ENCODE measurements around the gene ERBB4.

Gene ERBB4

DNA sequence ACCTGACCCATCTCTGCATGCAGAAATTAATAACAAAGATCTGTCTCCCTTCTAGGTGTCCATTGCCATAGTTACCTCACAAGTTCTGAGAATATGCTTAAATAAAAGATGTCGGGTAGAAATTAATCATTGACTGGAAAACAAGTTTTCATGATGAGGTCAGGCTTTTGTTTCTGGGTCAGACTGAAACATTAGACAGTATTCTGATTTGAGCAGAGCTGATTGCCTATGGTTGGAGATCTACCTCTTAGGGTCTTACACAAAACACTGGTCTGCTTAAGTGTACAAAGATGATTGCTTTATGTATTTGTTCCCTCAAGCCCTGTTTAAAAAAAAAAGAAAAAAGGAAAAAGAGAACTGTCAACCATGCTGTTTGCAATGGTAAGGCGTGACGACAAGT lies 1025.8 kb downstream of the ERBB4 start:
- Histone ChIP-seq H3K27ac (ENCODE audit: low read depth in 2 of 2, low read length in 2 of 2) (no peak overlapping the region), H3K27me3 (ENCODE audit: control insufficient read depth in 2 of 2, insufficient read depth in 2 of 2, low read length in 2 of 2) (no peaks in the 10 kb centered on the region), H3K9ac (ENCODE audit: low read depth in 1 of 2, low read length in 2 of 2) (no peak overlapping the region), H3K4me3 (ENCODE audit: low read length in 2 of 2) (no peak overlapping the region), H3K4me1 (ENCODE audit: control insufficient read depth in 2 of 2, insufficient read depth in 2 of 2, low read length in 2 of 2) (no peaks in the 10 kb centered on the region), H3K9me3 (ENCODE audit: control insufficient read depth in 2 of 2, low read length in 2 of 2) (no peaks in the 10 kb centered on the region), H3K36me3 (ENCODE audit: control insufficient read depth in 2 of 2, insufficient read depth in 2 of 2, low read length in 2 of 2) (no peaks in the 10 kb centered on the region)

DNA sequence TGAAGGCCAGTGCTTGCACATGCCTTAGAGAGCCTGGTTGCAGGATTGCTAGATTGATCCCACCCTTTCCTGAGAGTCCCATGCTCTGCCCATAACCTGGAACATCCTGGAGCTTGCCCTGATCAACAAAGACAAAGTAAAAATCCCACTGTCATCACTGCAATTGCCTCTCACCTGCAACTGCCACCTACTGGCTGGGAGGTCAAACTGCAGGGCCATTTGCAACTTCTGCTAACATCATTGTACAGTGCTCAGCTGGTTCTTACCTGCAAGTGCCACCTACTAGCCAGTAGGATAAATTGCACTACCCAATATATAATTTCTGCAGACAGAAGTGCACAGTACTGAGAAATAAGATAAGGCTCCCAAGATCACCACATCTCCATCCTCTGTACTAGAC lies 1034.7 kb downstream of the ERBB4 start:
- Histone ChIP-seq H3K4me3 (ENCODE audit: low read length in 2 of 2) (no peak overlapping the region), H3K27ac (ENCODE audit: low read depth in 2 of 2, low read length in 2 of 2) (no peak overlapping the region), H3K9me3 (ENCODE audit: control insufficient read depth in 2 of 2, low read length in 2 of 2) (no peaks in the 10 kb centered on the region), H3K4me1 (ENCODE audit: control insufficient read depth in 2 of 2, insufficient read depth in 2 of 2, low read length in 2 of 2) (no peaks in the 10 kb centered on the region), H3K9ac (ENCODE audit: low read depth in 1 of 2, low read length in 2 of 2) (no peak overlapping the region), H3K27me3 (ENCODE audit: control insufficient read depth in 2 of 2, insufficient read depth in 2 of 2, low read length in 2 of 2) (no peaks in the 10 kb centered on the region), H3K36me3 (ENCODE audit: control insufficient read depth in 2 of 2, insufficient read depth in 2 of 2, low read length in 2 of 2) (no peaks in the 10 kb centered on the region)

DNA sequence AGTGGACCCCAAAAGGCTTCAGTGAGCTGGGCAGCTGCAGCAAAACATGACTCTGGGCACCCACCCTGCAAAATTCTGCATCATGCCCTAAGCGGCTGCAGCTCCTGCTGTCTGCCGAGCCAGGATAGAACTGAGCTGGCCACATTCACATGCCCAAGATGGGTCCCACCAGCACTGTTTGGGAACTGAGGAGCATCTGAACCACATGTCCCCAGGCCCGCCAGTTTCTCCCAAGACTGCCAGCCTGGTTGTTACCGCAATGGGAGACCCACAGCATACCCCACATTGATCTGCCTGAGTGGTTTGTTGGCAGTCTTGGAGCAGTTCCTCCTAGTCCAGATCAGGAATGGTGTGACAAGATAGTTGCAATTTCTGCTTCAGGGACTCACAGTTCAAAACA lies 1035.4 kb downstream of the ERBB4 start:
- Histone ChIP-seq H3K4me1 (ENCODE audit: control insufficient read depth in 2 of 2, insufficient read depth in 2 of 2, low read length in 2 of 2) (no peaks in the 10 kb centered on the region), H3K9me3 (ENCODE audit: control insufficient read depth in 2 of 2, low read length in 2 of 2) (no peaks in the 10 kb centered on the region), H3K27ac (ENCODE audit: low read depth in 2 of 2, low read length in 2 of 2) (no peak overlapping the region), H3K27me3 (ENCODE audit: control insufficient read depth in 2 of 2, insufficient read depth in 2 of 2, low read length in 2 of 2) (no peaks in the 10 kb centered on the region), H3K36me3 (ENCODE audit: control insufficient read depth in 2 of 2, insufficient read depth in 2 of 2, low read length in 2 of 2) (no peaks in the 10 kb centered on the region), H3K9ac (ENCODE audit: low read depth in 1 of 2, low read length in 2 of 2) (no peak overlapping the region), H3K4me3 (ENCODE audit: low read length in 2 of 2) (no peak overlapping the region)

DNA sequence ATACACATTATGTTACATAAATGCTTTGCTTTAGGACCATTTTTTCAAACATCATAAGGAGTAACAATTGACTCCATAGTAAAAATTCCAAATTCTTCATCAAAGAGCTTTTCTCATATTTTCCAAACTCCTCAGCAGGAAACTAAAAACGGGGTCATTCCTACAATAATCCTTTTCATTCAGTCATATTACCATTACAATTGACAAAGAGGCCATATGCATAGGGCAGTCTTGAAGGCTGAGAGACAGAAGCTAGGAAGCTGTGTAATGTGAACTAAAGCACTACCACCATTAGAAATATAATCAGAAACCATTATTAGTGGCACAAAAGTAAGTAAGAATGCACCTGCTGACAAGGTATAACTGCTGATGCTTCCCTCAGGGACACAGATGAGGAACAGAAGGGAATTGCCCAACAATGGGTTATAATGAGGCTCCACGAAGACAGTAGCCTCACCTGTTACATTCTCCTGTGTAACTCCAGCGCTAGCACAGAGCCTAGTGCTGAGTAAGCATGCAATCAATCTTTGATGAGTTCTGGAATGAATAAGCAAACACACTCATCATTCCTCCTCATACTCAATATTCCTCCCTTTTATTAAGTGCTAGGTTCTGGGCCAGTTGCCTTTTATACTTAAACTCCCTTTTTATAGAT lies 1039.9 kb downstream of the ERBB4 start:
- Histone ChIP-seq H3K27me3 (ENCODE audit: control insufficient read depth in 2 of 2, insufficient read depth in 2 of 2, low read length in 2 of 2) (no peaks in the 10 kb centered on the region), H3K36me3 (ENCODE audit: control insufficient read depth in 2 of 2, insufficient read depth in 2 of 2, low read length in 2 of 2) (no peaks in the 10 kb centered on the region), H3K4me3 (ENCODE audit: low read length in 2 of 2) (no peak overlapping the region)

DNA sequence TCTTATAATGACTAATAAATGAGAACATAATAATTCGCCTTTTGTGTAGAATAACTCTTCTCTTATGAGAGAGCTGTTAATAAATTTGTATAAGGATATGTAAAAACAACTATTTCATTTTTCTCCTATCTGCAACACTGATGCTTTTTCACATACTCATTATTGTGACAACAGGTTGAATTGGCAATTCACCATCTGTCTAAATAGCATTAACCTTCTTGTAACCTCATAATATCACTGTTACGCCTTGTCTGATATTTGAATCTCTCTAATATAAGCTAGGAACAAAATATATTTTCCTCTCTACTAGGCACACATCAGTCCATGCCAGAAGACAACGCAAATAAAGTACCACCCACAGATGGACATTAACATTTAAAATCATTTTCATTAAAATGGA lies 1043.3 kb downstream of the ERBB4 start:
- Histone ChIP-seq H3K9me3 (ENCODE audit: control insufficient read depth in 2 of 2, low read length in 2 of 2) (no peaks in the 10 kb centered on the region), H3K27ac (ENCODE audit: low read depth in 2 of 2, low read length in 2 of 2) (no peak overlapping the region), H3K4me1 (ENCODE audit: control insufficient read depth in 2 of 2, insufficient read depth in 2 of 2, low read length in 2 of 2) (no peaks in the 10 kb centered on the region), H3K4me3 (ENCODE audit: low read length in 2 of 2) (no peak overlapping the region), H3K9ac (ENCODE audit: low read depth in 1 of 2, low read length in 2 of 2) (no peak overlapping the region), H3K36me3 (ENCODE audit: control insufficient read depth in 2 of 2, insufficient read depth in 2 of 2, low read length in 2 of 2) (no peaks in the 10 kb centered on the region), H3K27me3 (ENCODE audit: control insufficient read depth in 2 of 2, insufficient read depth in 2 of 2, low read length in 2 of 2) (no peaks in the 10 kb centered on the region)

More for the DNA sequence above, 1039.9 kb downstream of the ERBB4 start:
- Histone ChIP-seq H3K9ac (ENCODE audit: low read depth in 1 of 2, low read length in 2 of 2) (no peak overlapping the region), H3K27ac (ENCODE audit: low read depth in 2 of 2, low read length in 2 of 2) (no peak overlapping the region), H3K4me1 (ENCODE audit: control insufficient read depth in 2 of 2, insufficient read depth in 2 of 2, low read length in 2 of 2) (no peaks in the 10 kb centered on the region), H3K9me3 (ENCODE audit: control insufficient read depth in 2 of 2, low read length in 2 of 2) (no peaks in the 10 kb centered on the region)

DNA sequence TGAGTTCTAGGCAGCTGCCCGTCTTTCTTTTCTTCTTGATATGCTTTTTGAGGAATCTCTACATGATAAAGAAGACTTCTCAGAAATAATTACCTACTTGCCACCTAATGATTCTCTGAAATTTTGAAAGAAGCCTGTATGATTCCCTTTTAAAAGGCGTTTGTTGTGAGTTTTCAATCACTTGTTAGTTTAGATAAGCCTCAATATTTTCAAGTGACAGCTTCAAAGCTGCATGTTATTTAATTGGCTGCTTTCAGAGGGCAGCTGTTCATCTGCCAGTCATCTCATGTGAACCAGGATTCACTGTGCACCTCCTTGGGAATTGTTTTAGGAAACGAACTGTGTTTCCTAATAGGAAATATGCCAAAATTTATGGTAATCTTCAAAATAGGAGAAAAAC lies 1044.1 kb downstream of the ERBB4 start:
- no peak overlapping the region for H3K9ac ChIP-seq (ENCODE audit: low read depth in 1 of 2, low read length in 2 of 2)
- no peaks in the 10 kb centered on the region for H3K36me3 ChIP-seq (ENCODE audit: control insufficient read depth in 2 of 2, insufficient read depth in 2 of 2, low read length in 2 of 2)
- H3K27me3 ChIP-seq (ENCODE audit: control insufficient read depth in 2 of 2, insufficient read depth in 2 of 2, low read length in 2 of 2) = no peaks in the 10 kb centered on the region
- H3K4me1 ChIP-seq (ENCODE audit: control insufficient read depth in 2 of 2, insufficient read depth in 2 of 2, low read length in 2 of 2) = no peaks in the 10 kb centered on the region
- H3K4me3 ChIP-seq (ENCODE audit: low read length in 2 of 2) = no peak overlapping the region
- no peaks in the 10 kb centered on the region for H3K9me3 ChIP-seq (ENCODE audit: control insufficient read depth in 2 of 2, low read length in 2 of 2)
- no peak overlapping the region for H3K27ac ChIP-seq (ENCODE audit: low read depth in 2 of 2, low read length in 2 of 2)

DNA sequence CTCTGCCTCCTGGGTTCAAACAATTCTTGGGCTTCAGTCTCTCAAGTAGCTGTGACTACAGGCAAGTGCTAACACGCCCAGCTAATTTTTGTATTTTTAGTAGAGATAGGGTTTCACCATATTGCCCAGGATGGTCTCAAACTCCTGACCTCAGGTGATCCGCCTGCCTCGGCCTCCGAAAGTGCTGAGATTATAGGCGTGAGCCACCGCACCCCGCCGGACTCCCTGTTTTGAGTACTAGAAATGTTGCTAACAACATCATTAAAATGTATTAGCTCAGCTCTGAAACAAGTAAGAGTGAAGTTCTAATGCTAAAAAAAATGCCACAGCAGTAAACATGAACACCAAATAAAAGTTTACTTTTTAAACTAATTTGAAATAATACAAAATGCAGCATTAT lies 1044.5 kb downstream of the ERBB4 start:
- no peaks in the 10 kb centered on the region for H3K27me3 ChIP-seq (ENCODE audit: control insufficient read depth in 2 of 2, insufficient read depth in 2 of 2, low read length in 2 of 2)
- H3K4me1 ChIP-seq (ENCODE audit: control insufficient read depth in 2 of 2, insufficient read depth in 2 of 2, low read length in 2 of 2) = no peaks in the 10 kb centered on the region
- H3K36me3 ChIP-seq (ENCODE audit: control insufficient read depth in 2 of 2, insufficient read depth in 2 of 2, low read length in 2 of 2) = no peaks in the 10 kb centered on the region
- no peak overlapping the region for H3K4me3 ChIP-seq (ENCODE audit: low read length in 2 of 2)
- no peak overlapping the region for H3K27ac ChIP-seq (ENCODE audit: low read depth in 2 of 2, low read length in 2 of 2)
- no peak overlapping the region for H3K9ac ChIP-seq (ENCODE audit: low read depth in 1 of 2, low read length in 2 of 2)
- H3K9me3 ChIP-seq (ENCODE audit: control insufficient read depth in 2 of 2, low read length in 2 of 2) = no peaks in the 10 kb centered on the region

DNA sequence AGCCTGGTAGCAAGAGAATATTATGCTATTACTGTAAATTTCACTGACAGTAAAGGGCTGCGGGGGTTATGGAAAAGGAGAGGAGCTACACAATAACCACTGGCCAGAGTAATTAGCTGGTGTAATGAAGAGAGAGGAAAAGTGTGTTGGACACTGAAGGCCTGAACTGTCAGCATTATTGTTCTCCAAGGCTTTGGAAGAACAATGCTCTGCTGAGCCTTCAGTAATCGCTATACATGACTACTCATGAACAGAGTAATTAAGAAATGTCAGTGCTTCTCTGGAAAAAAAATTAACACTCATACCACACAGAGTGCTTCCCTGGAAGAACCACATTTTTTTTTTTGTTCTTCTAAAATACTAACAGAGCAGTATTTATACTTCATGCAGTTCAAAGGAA lies 1050.9 kb downstream of the ERBB4 start:
- Histone ChIP-seq H3K4me1 (ENCODE audit: control insufficient read depth in 2 of 2, insufficient read depth in 2 of 2, low read length in 2 of 2) (no peaks in the 10 kb centered on the region), H3K9ac (ENCODE audit: low read depth in 1 of 2, low read length in 2 of 2) (no peak overlapping the region)

DNA sequence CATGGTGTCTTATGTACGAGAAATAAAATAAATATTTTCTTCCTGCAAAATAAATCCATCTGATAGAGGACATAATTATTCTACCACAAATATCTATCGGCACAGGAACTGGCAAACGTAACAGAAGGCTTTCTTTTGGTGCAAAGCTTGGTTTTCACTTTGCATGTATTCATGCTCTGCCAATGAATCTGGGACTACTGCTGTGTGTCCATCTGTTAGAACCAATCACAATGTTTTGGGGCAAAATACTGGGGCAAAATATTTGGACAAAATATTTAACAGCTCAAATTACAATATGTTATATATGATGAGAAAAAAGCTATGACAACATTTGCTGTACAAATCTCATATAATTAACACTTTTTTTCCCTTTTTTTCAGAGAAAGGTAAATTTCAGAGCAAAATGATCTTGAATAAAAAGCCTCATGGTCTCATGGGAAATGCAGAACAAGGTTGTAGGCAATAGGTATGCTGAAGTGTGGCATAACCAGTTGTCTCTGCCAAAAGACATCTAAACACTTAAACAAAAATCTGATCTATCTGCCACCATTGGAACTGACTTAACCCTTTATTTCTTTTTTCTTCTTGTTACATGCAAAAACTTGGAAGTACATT lies 1059.0 kb downstream of the ERBB4 start:
- no peaks in the 10 kb centered on the region for H3K36me3 ChIP-seq (ENCODE audit: control insufficient read depth in 2 of 2, insufficient read depth in 2 of 2, low read length in 2 of 2)
- no peaks in the 10 kb centered on the region for H3K27me3 ChIP-seq (ENCODE audit: control insufficient read depth in 2 of 2, insufficient read depth in 2 of 2, low read length in 2 of 2)
- no peak overlapping the region for H3K9ac ChIP-seq (ENCODE audit: low read depth in 1 of 2, low read length in 2 of 2)
- no peak overlapping the region for H3K4me3 ChIP-seq (ENCODE audit: low read length in 2 of 2)
- no peaks in the 10 kb centered on the region for H3K4me1 ChIP-seq (ENCODE audit: control insufficient read depth in 2 of 2, insufficient read depth in 2 of 2, low read length in 2 of 2)
- no peak overlapping the region for H3K27ac ChIP-seq (ENCODE audit: low read depth in 2 of 2, low read length in 2 of 2)
- no peaks in the 10 kb centered on the region for H3K9me3 ChIP-seq (ENCODE audit: control insufficient read depth in 2 of 2, low read length in 2 of 2)

More for the DNA sequence above, 1050.9 kb downstream of the ERBB4 start:
- Histone ChIP-seq H3K27me3 (ENCODE audit: control insufficient read depth in 2 of 2, insufficient read depth in 2 of 2, low read length in 2 of 2) (no peaks in the 10 kb centered on the region), H3K9me3 (ENCODE audit: control insufficient read depth in 2 of 2, low read length in 2 of 2) (no peaks in the 10 kb centered on the region), H3K36me3 (ENCODE audit: control insufficient read depth in 2 of 2, insufficient read depth in 2 of 2, low read length in 2 of 2) (no peaks in the 10 kb centered on the region), H3K27ac (ENCODE audit: low read depth in 2 of 2, low read length in 2 of 2) (no peak overlapping the region), H3K4me3 (ENCODE audit: low read length in 2 of 2) (no peak overlapping the region)

DNA sequence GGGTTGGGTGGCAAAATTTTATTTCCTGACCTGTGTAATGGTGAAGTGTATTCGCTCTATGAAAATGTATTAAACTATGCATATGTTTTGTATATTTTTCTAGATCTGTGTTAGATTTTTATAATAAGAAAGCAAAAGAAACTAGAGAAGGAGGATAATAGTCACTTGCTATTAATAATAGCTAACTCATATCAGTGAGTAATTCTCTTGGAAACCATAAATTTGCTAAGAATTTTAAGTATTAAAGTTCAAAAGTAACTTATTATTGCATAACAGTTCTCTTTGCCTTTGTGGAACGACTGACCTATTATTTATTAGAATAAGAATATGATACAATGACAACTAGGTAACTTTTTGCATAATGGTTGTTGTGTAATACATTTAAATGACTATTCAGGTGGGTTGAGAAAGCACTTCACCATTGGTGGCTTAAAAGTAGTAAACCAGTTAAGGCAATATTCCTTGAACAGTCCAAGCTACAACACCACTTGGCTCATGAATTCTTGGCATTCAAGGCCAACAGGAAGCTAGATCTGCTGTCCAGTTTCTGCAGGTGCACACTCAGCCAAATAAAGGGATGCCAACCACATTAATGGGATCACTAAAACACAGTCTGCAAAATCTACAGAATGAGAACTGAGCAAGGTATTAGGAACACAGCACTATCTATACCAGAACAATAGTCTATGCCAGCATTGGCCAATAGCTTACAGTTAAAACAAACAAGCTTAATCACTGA lies 1060.9 kb downstream of the ERBB4 start:
- Histone ChIP-seq H3K27ac (ENCODE audit: low read depth in 2 of 2, low read length in 2 of 2) (no peak overlapping the region), H3K4me3 (ENCODE audit: low read length in 2 of 2) (no peak overlapping the region), H3K4me1 (ENCODE audit: control insufficient read depth in 2 of 2, insufficient read depth in 2 of 2, low read length in 2 of 2) (no peaks in the 10 kb centered on the region), H3K9me3 (ENCODE audit: control insufficient read depth in 2 of 2, low read length in 2 of 2) (no peaks in the 10 kb centered on the region), H3K36me3 (ENCODE audit: control insufficient read depth in 2 of 2, insufficient read depth in 2 of 2, low read length in 2 of 2) (no peaks in the 10 kb centered on the region), H3K27me3 (ENCODE audit: control insufficient read depth in 2 of 2, insufficient read depth in 2 of 2, low read length in 2 of 2) (no peaks in the 10 kb centered on the region), H3K9ac (ENCODE audit: low read depth in 1 of 2, low read length in 2 of 2) (no peak overlapping the region)

Data from mucosa of rectum (tissue), 2 donors.